Sigmoid colon (tissue), 7 donors: ENCODE data around the gene SAAL1. TPM values are rescaled to one million over a fixed set of nuclear protein-coding genes. Genes with fewer than 3 reads are reported as not detected.
A peak's percentile ranks its signal among the peaks of the same experiment; 100 is the strongest.

Experiments used
- DNase-seq: peaks from one replicate; pipeline ENCODE4 v3.0.0-alpha.2; 2019
- H3K27ac ChIP-seq, 4 donors: fragments of 200-600 bp; sonication (generic); one replicate each; pipeline ENCODE4 v1.5.1; 2016 to 2019; ENCODE audit warnings: mild to moderate bottlenecking in 1 of 4
- H3K27me3 ChIP-seq, 3 donors: fragments of 200-600 bp; sonication (generic); one replicate each; pipeline ENCODE4 v1.5.1; 2019; ENCODE audit warnings: mild to moderate bottlenecking in 1 of 3
- H3K36me3 ChIP-seq, 4 donors: fragments of 200-600 bp; sonication (generic); one replicate each; pipeline ENCODE4 v1.5.1; 2016 to 2019
- H3K4me1 ChIP-seq, 4 donors: fragments of 200-600 bp; sonication (generic); one replicate each; pipeline ENCODE4 v1.5.1; 2017 to 2019
- H3K4me3 ChIP-seq, 4 donors: fragments of 200-600 bp; sonication (generic); one replicate each; pipeline ENCODE4 v1.5.1; 2017 to 2019; ENCODE audit warnings: mild to moderate bottlenecking in 2 of 4, moderate library complexity in 1 of 4
- H3K9me3 ChIP-seq, 4 donors: fragments of 200-600 bp in 3 of 4; sonication (generic) in 3 of 4; one replicate each; pipeline versions ENCODE4 v1.5.1 to v1.6.1; 2013 to 2019
- CTCF ChIP-seq, 4 experiments: fragments of 450-650 bp in 3 of 4; fragments of 200-600 bp in 1 of 4; IDR thresholded peaks; one replicate each; pipeline ENCODE4 v1.5.1; 2016 to 2019; ENCODE audit warnings: antibody characterized with exemption in 4 of 4, mild to moderate bottlenecking in 3 of 4, moderate library complexity in 2 of 4
- EP300 ChIP-seq, 4 donors: sonication (generic); formaldehyde crosslinking; IDR thresholded peaks; one replicate each; pipeline ENCODE4 v1.6.1; 2017; ENCODE audit warnings: antibody characterized with exemption in 4 of 4
- POLR2A ChIP-seq, 2 donors: fragments of 450-650 bp; IDR thresholded peaks; one replicate each; pipeline ENCODE4 v1.6.1; 2016; ENCODE audit warnings: antibody characterized with exemption in 2 of 2, mild to moderate bottlenecking in 2 of 2, moderate library complexity in 2 of 2
- POLR2AphosphoS5 ChIP-seq, 4 donors: sonication (generic); formaldehyde crosslinking; IDR thresholded peaks; one replicate each; pipeline ENCODE4 v1.6.1; 2017; ENCODE audit warnings: antibody characterized with exemption in 4 of 4
- WGBS, 2 donors: extraction: QIAGEN DNeasy Blood & Tissue Kit; methylation state at CpG; one replicate each; pipeline ENCODE4 v1.1.7; 2013; 5-methylcytosine and 5-hydroxymethylcytosine counted together
- intact Hi-C: fragments of 100-400 bp; cut with DNase I; formaldehyde crosslinking; loops from one replicate; pipeline ENCODE4 v1.15.1; 2023
- polyA plus RNA-seq, 3 donors: library from polyadenylated mRNA; stranded (reverse); fragments of 200-250 nt; gene quantifications; one replicate each; pipeline ENCODE4 v1.2.3, GENCODE V29; 2013
- small RNA-seq, 3 donors: library from RNA; depleted of rRNA; stranded (forward); fragments of <200 nt; gene quantifications; one replicate each; pipeline ENCODE3, GENCODE V24; 2016
- total RNA-seq, 4 donors: library from RNA; depleted of rRNA; stranded (reverse); fragments of >200 nt; gene quantifications; one replicate each; pipeline ENCODE4 v1.1.0, GENCODE V29; 2016
- donor health status: healthy with polysubstance abuse.
- donor health status: Bipolar disorder and iron deficiency.
- donor health status: healthy.

The SAAL1 gene
- total and polyA plus RNA-seq, 7 donors = 7.2 to 14.4 (median 11.5) TPM

- H3K36me3 ChIP-seq = no peaks in the 10 kb centered on the region
- WGBS, 2 donors = 78 to 88% methylated on average over 10 of the region's 10 CpGs
- no peak overlapping the region for H3K4me3 ChIP-seq
- DNase-seq = no peak
- intact Hi-C loops = no loop called here
- no peaks in the 10 kb centered on the region for H3K4me1 ChIP-seq
- no peak for TF ChIP-seq POLR2AphosphoS5 (IDR thresholded peaks at IDR 0.05)
- no peak for TF ChIP-seq POLR2A (IDR thresholded peaks at IDR 0.05)
- TF ChIP-seq CTCF (IDR thresholded peaks at IDR 0.05) = no peak
- no peak for TF ChIP-seq EP300 (IDR thresholded peaks at IDR 0.05)
- H3K9me3 ChIP-seq = no peaks in the 10 kb centered on the region
- H3K27ac ChIP-seq = no peak overlapping the region
- no peaks in the 10 kb centered on the region for H3K27me3 ChIP-seq
These were observed 51.3 kb downstream of the SAAL1 start for GRCh38 chr11:18054511-18055103.

- Histone ChIP-seq H3K9me3 (no peaks in the 10 kb centered on the region), H3K27me3 (peaks cover 3 to 31% (median 26%) of the 10 kb centered on the region in 3 donors), H3K4me1 (peaks cover 0 to 7% (median 3%) of the 10 kb centered on the region in 4 donors), H3K36me3 (no peaks in the 10 kb centered on the region), H3K4me3 (no peak overlapping the region), H3K27ac (no peak overlapping the region)
- DNase-seq = no peak
- TF ChIP-seq EP300 (IDR thresholded peaks at IDR 0.05) = no peak
- TF ChIP-seq POLR2A (IDR thresholded peaks at IDR 0.05) = no peak
- no peak for TF ChIP-seq POLR2AphosphoS5 (IDR thresholded peaks at IDR 0.05)
- no peak for TF ChIP-seq CTCF (IDR thresholded peaks at IDR 0.05)
- intact Hi-C loops = no loop called here
- WGBS, 2 donors = 45 to 49% methylated on average over 2 of the region's 2 CpGs
These were observed 55.0 kb downstream of the SAAL1 start for GRCh38 chr11:18050848-18051247.

- peak within 1 kb of the TSS in 1 of 4 donors; percentile 8 for H3K4me3 ChIP-seq
- intact Hi-C loops = no loop called here
- peaks cover 4 to 45% (median 29%) of the 10 kb centered on the region in 3 donors for H3K27me3 ChIP-seq
- H3K4me1 ChIP-seq = peaks cover 0 to 7% (median 4%) of the 10 kb centered on the region in 4 donors
- TF ChIP-seq POLR2AphosphoS5 (IDR thresholded peaks at IDR 0.05) (no peak), CTCF (IDR thresholded peaks at IDR 0.05) (no peak), POLR2A (IDR thresholded peaks at IDR 0.05) (no peak), EP300 (IDR thresholded peaks at IDR 0.05) (no peak)
- no peak for DNase-seq
- H3K36me3 ChIP-seq = no peaks in the 10 kb centered on the region
- H3K27ac ChIP-seq = no peak within 1 kb of the TSS
- WGBS, 2 donors = 5 to 12% methylated on average over 36 of the region's 36 CpGs
- no peaks in the 10 kb centered on the region for H3K9me3 ChIP-seq
These were observed 59.6 kb downstream of the SAAL1 start, which contains the start of gene TPH1 for GRCh38 chr11:18046116-18046777. TSS of gene TPH1 (minus strand) at chr11:18046269. CDS start at chr11:18040762, 5,507 bp downstream.

- TF ChIP-seq POLR2A (IDR thresholded peaks at IDR 0.05) = no peak
- TF ChIP-seq POLR2AphosphoS5 (IDR thresholded peaks at IDR 0.05) = no peak
- Histone ChIP-seq H3K4me1 (no peaks in the 10 kb centered on the region), H3K4me3 (no peak overlapping the region), H3K36me3 (no peaks in the 10 kb centered on the region), H3K27me3 (no peaks in the 10 kb centered on the region), H3K27ac (no peak overlapping the region), H3K9me3 (no peaks in the 10 kb centered on the region)
- intact Hi-C loops = no loop called here
- no peak for DNase-seq
These were observed 69.4 kb downstream of the SAAL1 start for GRCh38 chr11:18036456-18036855.

Small RNA genes within 50 kb of the gene (small RNA-seq; reads per million reads assigned to genes)
- 0 reads per million in 3 donors for gene HIGD1AP5

Other genes with a start within 250 kb of the SAAL1 start
- gene SERGEF, start 93.0 kb downstream of the SAAL1 start, total RNA-seq = 10 to 100 TPM; 28.8 to 50.4 (median 44.6) TPM
- gene SERGEF, start 93.0 kb downstream of the SAAL1 start, polyA plus RNA-seq = 10 to 100 TPM; 24.0 to 30.7 (median 30.6) TPM
- gene TPH1, start 59.8 kb downstream of the SAAL1 start, total RNA-seq = 1 to 10 TPM in 1 of 4 donors, under 1 TPM in 3; 0.28 to 1.2 (median 0.34) TPM
- 1 to 10 TPM in 2 of 3 donors, under 1 TPM in 1; 0.79 to 4.6 (median 3.6) TPM for gene TPH1, start 59.8 kb downstream of the SAAL1 start, polyA plus RNA-seq
- not detected for gene MRGPRX3, start 26.5 kb upstream of the SAAL1 start, total RNA-seq
- gene MRGPRX3, start 26.5 kb upstream of the SAAL1 start, polyA plus RNA-seq = not detected
- not detected for gene MRGPRX4, start 66.8 kb upstream of the SAAL1 start, total RNA-seq
- not detected for gene MRGPRX4, start 66.8 kb upstream of the SAAL1 start, polyA plus RNA-seq
- gene SAA4, start 130.7 kb upstream of the SAAL1 start, total RNA-seq = not detected
- gene SAA4, start 130.7 kb upstream of the SAAL1 start, polyA plus RNA-seq = under 1 TPM in 1 of 3 donors, not detected in 2; 0.93 TPM
- 10 to 100 TPM in 1 of 4 donors, under 1 TPM in 1, not detected in 2; 0.41 to 10.3 TPM for gene SAA2, start 142.6 kb upstream of the SAAL1 start, total RNA-seq
- 10 to 100 TPM in 1 of 3 donors, 1 to 10 TPM in 1, not detected in 1; 7.8 to 69.2 TPM for gene SAA2, start 142.6 kb upstream of the SAAL1 start, polyA plus RNA-seq
- gene SAA1, start 160.2 kb upstream of the SAAL1 start, total RNA-seq = 10 to 100 TPM in 1 of 4 donors, 1 to 10 TPM in 2, not detected in 1; 1.6 to 68.8 (median 1.9) TPM
- gene SAA1, start 160.2 kb upstream of the SAAL1 start, polyA plus RNA-seq = 100 to 1,000 TPM in 1 of 3 donors, 10 to 100 TPM in 1, 1 to 10 TPM in 1; 5.5 to 250 (median 11.4) TPM
- 10 to 100 TPM; 17.7 to 28.5 (median 23.0) TPM for gene HPS5, start 216.1 kb upstream of the SAAL1 start, total RNA-seq
- 1 to 10 TPM; 4.2 to 9.7 (median 4.2) TPM for gene HPS5, start 216.1 kb upstream of the SAAL1 start, polyA plus RNA-seq
- gene GTF2H1, start 216.5 kb upstream of the SAAL1 start, total RNA-seq = 10 to 100 TPM; 50.2 to 61.0 (median 52.6) TPM
- 10 to 100 TPM; 22.9 to 27.0 (median 22.9) TPM for gene GTF2H1, start 216.5 kb upstream of the SAAL1 start, polyA plus RNA-seq